IPS-20b (cell line): ENCODE measurements around the gene NAGPA.
A peak's percentile ranks its signal among the peaks of the same experiment; 100 is the strongest.

Experiments used
- H3K27ac ChIP-seq: one replicate; pipeline ENCODE4 v1.5.1; 2013; ENCODE audit warnings: low read length
- H3K27me3 ChIP-seq: 2 replicates; pipeline ENCODE4 v1.6.1; 2013; ENCODE audit warnings: mild to moderate bottlenecking, low read length, inconsistent platforms; ENCODE audit not compliant: insufficient read depth
- H3K36me3 ChIP-seq: 2 replicates; pipeline ENCODE4 v1.6.1; 2013; ENCODE audit warnings: low read depth, mild to moderate bottlenecking, inconsistent platforms, low read length, moderate library complexity; ENCODE audit not compliant: insufficient read depth
- H3K4me1 ChIP-seq: 2 replicates; pipeline ENCODE4 v1.6.1; 2013; ENCODE audit warnings: mild to moderate bottlenecking, control low read depth, inconsistent platforms, low read length, moderate library complexity; ENCODE audit not compliant: insufficient read depth
- H3K4me3 ChIP-seq: 2 replicates; pipeline ENCODE4 v1.5.1; 2013; ENCODE audit warnings: mild to moderate bottlenecking, low read length, inconsistent platforms
- H3K9ac ChIP-seq: 2 replicates; pipeline ENCODE4 v1.6.1; 2013; ENCODE audit warnings: low read depth, mild to moderate bottlenecking, inconsistent platforms, low read length, moderate library complexity
- H3K9me3 ChIP-seq: 2 replicates; pipeline ENCODE4 v1.6.1; 2013; ENCODE audit warnings: mild to moderate bottlenecking, low read depth, low read length, inconsistent platforms; ENCODE audit not compliant: insufficient read depth

Gene NAGPA

DNA sequence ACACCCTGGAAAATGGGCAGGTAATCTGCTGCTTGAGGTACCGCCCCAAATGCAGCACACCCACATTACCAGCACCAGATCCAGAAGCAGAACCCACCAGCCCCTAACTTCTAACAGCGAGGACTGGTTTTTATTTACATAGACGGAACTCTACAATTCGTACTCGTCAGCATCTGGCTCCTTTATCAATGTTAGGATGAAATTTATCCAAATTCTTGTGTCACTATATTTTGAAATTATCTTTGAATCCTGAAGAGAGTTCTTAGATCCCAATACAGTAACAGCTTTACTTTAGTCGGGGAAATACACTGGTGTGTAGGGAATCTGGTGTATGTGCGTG is 37.6 kb upstream of the NAGPA start:
- no peaks in the 10 kb centered on the region for H3K27me3 ChIP-seq

GRCh38 chr16:5070431-5071186 is 36.9 kb upstream of the NAGPA start:
- no peaks in the 10 kb centered on the region for H3K27me3 ChIP-seq
- H3K36me3 ChIP-seq: peaks cover 20% of the 10 kb centered on the region
- H3K4me1 ChIP-seq: 0 out of 2 replicates have a peak, but pooled peaks cover 4% of the 10 kb centered on the region
- no peak overlapping the region for H3K27ac ChIP-seq
- H3K4me3 ChIP-seq: no peak overlapping the region
- H3K9ac ChIP-seq: no peak overlapping the region
- H3K9me3 ChIP-seq: no peaks in the 10 kb centered on the region

More for the DNA sequence above, 37.6 kb upstream of the NAGPA start:
- H3K36me3 ChIP-seq: peaks cover 27% of the 10 kb centered on the region
- H3K27ac ChIP-seq: no peak overlapping the region
- H3K9me3 ChIP-seq: no peaks in the 10 kb centered on the region
- no peak overlapping the region for H3K9ac ChIP-seq
- 0 out of 2 replicates have a peak, but pooled peaks cover 4% of the 10 kb centered on the region for H3K4me1 ChIP-seq
- H3K4me3 ChIP-seq: peak overlapping the region; percentile 97; the same call in 1 of the 2 replicates

GRCh38 chr16:5069854-5070253 is 36.1 kb upstream of the NAGPA start:
- no peaks in the 10 kb centered on the region for H3K27me3 ChIP-seq
- H3K9ac ChIP-seq: no peak overlapping the region
- no peaks in the 10 kb centered on the region for H3K9me3 ChIP-seq
- no peak overlapping the region for H3K27ac ChIP-seq
- no peak overlapping the region for H3K4me3 ChIP-seq
- 0 out of 2 replicates have a peak, but pooled peaks cover 4% of the 10 kb centered on the region for H3K4me1 ChIP-seq
- peaks cover 14% of the 10 kb centered on the region for H3K36me3 ChIP-seq

DNA sequence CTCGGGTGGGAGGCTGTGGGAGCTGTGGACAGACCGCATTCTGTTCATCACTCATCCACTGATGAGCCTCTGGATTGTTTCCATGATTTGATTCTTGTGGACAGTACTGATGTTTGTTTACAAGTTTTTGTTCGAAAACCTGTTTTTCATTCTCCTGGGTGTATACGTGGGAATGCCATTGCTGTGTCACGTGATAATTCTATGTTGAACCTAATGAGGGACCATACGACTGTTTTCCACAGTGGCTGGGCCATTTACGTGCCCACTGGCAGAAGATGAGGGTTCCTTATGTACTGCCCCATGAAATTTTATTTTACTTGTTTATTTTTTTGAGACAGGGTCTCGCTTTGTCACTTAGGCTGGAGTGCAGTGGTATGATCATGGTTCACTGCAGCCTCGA is 35.3 kb upstream of the NAGPA start:
- no peak overlapping the region for H3K9ac ChIP-seq

DNA sequence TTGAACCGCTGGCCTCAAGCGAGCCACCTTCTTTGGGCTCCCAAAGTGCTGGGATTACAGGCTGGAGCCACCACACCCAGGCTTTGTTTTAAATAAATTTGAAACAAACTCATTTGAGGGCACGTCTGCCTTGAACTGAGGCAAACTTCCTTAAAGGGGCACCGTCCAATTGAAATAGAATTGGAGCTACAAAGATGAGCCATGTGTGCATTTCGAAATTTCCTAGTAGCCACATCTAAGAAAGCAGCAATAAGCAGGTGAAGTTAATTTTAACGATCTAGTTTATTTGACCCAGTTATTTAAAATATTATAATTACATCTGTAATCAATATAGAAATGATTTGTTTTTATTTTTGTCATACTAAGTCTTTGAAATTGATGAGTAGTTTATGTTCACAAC is 32.8 kb upstream of the NAGPA start:
- Histone ChIP-seq H3K4me3 (no peak overlapping the region), H3K4me1 (no peaks in the 10 kb centered on the region), H3K9me3 (no peaks in the 10 kb centered on the region), H3K36me3 (no peaks in the 10 kb centered on the region), H3K27me3 (no peaks in the 10 kb centered on the region), H3K27ac (no peak overlapping the region), H3K9ac (no peak overlapping the region)

More for the DNA sequence above, 35.3 kb upstream of the NAGPA start:
- no peak overlapping the region for H3K4me3 ChIP-seq
- H3K36me3 ChIP-seq: peaks cover 8% of the 10 kb centered on the region
- H3K27me3 ChIP-seq: no peaks in the 10 kb centered on the region
- no peaks in the 10 kb centered on the region for H3K9me3 ChIP-seq
- no peak overlapping the region for H3K27ac ChIP-seq
- H3K4me1 ChIP-seq: 0 out of 2 replicates have a peak, but pooled peaks cover 4% of the 10 kb centered on the region

DNA sequence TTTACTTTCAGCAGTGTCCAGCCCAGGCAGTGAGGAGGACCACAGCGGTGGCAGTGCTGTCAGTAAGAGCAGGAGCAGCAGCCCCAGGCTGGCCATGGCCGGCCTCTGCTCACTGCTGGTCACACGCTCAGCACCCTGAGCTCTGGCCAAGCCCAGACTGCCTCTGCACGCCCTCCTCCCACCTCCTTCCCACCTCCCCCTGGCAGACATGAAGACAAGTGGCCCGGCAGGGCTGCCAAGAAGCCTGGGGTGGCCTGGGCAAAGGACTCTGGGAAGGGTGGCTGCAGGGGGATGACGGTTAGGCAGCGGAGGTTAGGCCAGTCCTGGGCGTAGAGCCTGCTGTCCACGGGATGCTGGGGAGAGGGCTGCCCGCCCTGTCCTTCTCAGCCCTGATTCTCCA is 32.1 kb upstream of the NAGPA start, which contains the start of gene C16orf89:
C16orf89 (minus strand) TSS at position 144 of the 400 bp plus-strand sequence; CDS start at position 96, 48 bp downstream.
- no peaks in the 10 kb centered on the region for H3K9me3 ChIP-seq
- H3K4me1 ChIP-seq: no peaks in the 10 kb centered on the region
- H3K9ac ChIP-seq: no peak within 1 kb of the TSS
- H3K27me3 ChIP-seq: no peaks in the 10 kb centered on the region
- H3K27ac ChIP-seq: no peak within 1 kb of the TSS
- no peaks in the 10 kb centered on the region for H3K36me3 ChIP-seq
- no peak within 1 kb of the TSS for H3K4me3 ChIP-seq

- Histone ChIP-seq H3K9ac (no peak overlapping the region), H3K4me3 (no peak overlapping the region), H3K4me1 (peaks cover under 1% of the 10 kb centered on the region; the same call in 1 of the 2 replicates), H3K36me3 (no peaks in the 10 kb centered on the region), H3K9me3 (no peaks in the 10 kb centered on the region), H3K27me3 (no peaks in the 10 kb centered on the region), H3K27ac (no peak overlapping the region)
These were observed 31.6 kb upstream of the NAGPA start for GRCh38 chr16:5065326-5065725.

GRCh38 chr16:5064915-5065314 is 31.2 kb upstream of the NAGPA start:
- Histone ChIP-seq H3K9ac (no peak overlapping the region), H3K27me3 (no peaks in the 10 kb centered on the region), H3K36me3 (no peaks in the 10 kb centered on the region), H3K9me3 (no peaks in the 10 kb centered on the region), H3K4me1 (peaks cover 5% of the 10 kb centered on the region; the same call in 1 of the 2 replicates), H3K27ac (no peak overlapping the region), H3K4me3 (no peak overlapping the region)

GRCh38 chr16:5062790-5063765 is 29.3 kb upstream of the NAGPA start:
- peaks cover 8% of the 10 kb centered on the region; the same call in 1 of the 2 replicates for H3K4me1 ChIP-seq
- H3K27ac ChIP-seq: no peak overlapping the region
- no peak overlapping the region for H3K9ac ChIP-seq
- H3K9me3 ChIP-seq: no peaks in the 10 kb centered on the region
- no peak overlapping the region for H3K4me3 ChIP-seq
- H3K36me3 ChIP-seq: no peaks in the 10 kb centered on the region
- no peaks in the 10 kb centered on the region for H3K27me3 ChIP-seq

DNA sequence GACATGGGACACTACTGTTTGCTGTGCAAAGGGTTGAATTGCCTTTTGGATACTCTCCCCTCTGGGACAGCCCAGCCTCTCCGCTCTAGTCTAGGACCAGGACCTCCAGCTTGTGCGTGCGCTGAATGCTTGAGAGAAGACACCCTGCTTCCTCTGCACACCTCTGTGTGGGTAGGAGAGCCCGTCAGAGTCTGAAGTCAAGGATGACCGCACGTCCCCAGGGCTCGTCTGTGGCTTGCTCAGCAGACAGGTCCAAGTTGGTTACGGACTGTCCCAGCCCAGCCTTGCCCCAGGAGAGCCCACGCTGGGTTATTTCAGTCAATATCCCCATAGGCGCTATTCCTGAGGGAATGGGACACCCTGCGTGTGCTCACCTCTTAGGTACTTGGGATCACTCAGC is 28.3 kb upstream of the NAGPA start:
- H3K36me3 ChIP-seq: no peaks in the 10 kb centered on the region
- H3K4me1 ChIP-seq: peaks cover 8% of the 10 kb centered on the region; the same call in 1 of the 2 replicates
- H3K27me3 ChIP-seq: no peaks in the 10 kb centered on the region
- no peak overlapping the region for H3K27ac ChIP-seq
- H3K4me3 ChIP-seq: no peak overlapping the region
- no peak overlapping the region for H3K9ac ChIP-seq
- H3K9me3 ChIP-seq: no peaks in the 10 kb centered on the region

- H3K27me3 ChIP-seq: no peaks in the 10 kb centered on the region
- no peak overlapping the region for H3K4me3 ChIP-seq
- H3K27ac ChIP-seq: no peak overlapping the region
- H3K36me3 ChIP-seq: no peaks in the 10 kb centered on the region
- peaks cover 8% of the 10 kb centered on the region; the same call in 1 of the 2 replicates for H3K4me1 ChIP-seq
- no peaks in the 10 kb centered on the region for H3K9me3 ChIP-seq
- no peak overlapping the region; the same call in 1 of the 2 replicates for H3K9ac ChIP-seq
These were observed 26.4 kb upstream of the NAGPA start for GRCh38 chr16:5060073-5060641.
